DND-41 (cell line): ENCODE measurements around the gene SND1.

ENCODE experiments used
- ATAC-seq: fragments of 200-7000 bp; cut with Tn5 transposase; 3 replicates; pipeline ENCODE4 v1.9.1; 2021; ENCODE audit warnings: low read depth; ENCODE audit not compliant: insufficient read depth
- DNase-seq: peaks from one replicate; pipeline ENCODE4 v3.0.0-alpha.2; 2020
- H2AFZ ChIP-seq: 2 replicates; pipeline ENCODE4 v1.6.0; 2012; ENCODE audit warnings: low read depth, low read length
- H3K27ac ChIP-seq: 2 replicates; pipeline ENCODE4 v1.5.1; 2012; ENCODE audit warnings: low read length, inconsistent platforms
- H3K27me3 ChIP-seq: fragments of 200-600 bp; sonication (generic); 2 replicates; pipeline ENCODE4 v1.6.0; 2012; ENCODE audit warnings: low read length, mild to moderate bottlenecking, inconsistent platforms; ENCODE audit not compliant: insufficient read depth, poor library complexity
- H3K36me3 ChIP-seq: 2 replicates; pipeline ENCODE4 v1.5.1; 2012; ENCODE audit warnings: low read length, inconsistent platforms; ENCODE audit not compliant: insufficient read depth
- H3K4me1 ChIP-seq: 2 replicates; pipeline ENCODE4 v1.5.1; 2012; ENCODE audit warnings: mild to moderate bottlenecking, low read length; ENCODE audit not compliant: insufficient read depth
- H3K4me2 ChIP-seq: 2 replicates; pipeline ENCODE4 v1.6.0; 2012; ENCODE audit warnings: mild to moderate bottlenecking, moderate library complexity, low read length, inconsistent platforms; ENCODE audit not compliant: insufficient read depth
- H3K4me3 ChIP-seq, 2 experiments: fragments of 200-600 bp in 1 of 2; shearing (Covaris generic) in 1 of 2; 2 replicates each; pipeline ENCODE4 v1.5.1; 2012 to 2016; ENCODE audit warnings: inconsistent platforms in 2 of 2, low read length in 2 of 2, mild to moderate bottlenecking in 2 of 2, low read depth in 1 of 2, moderate library complexity in 1 of 2
- H3K79me2 ChIP-seq: 2 replicates; pipeline ENCODE4 v1.6.0; 2012; ENCODE audit warnings: low read length, inconsistent platforms; ENCODE audit not compliant: insufficient read depth
- H3K9ac ChIP-seq: 2 replicates; pipeline ENCODE4 v1.6.0; 2012; ENCODE audit warnings: low read depth, mild to moderate bottlenecking, inconsistent platforms, low read length, moderate library complexity
- H3K9me3 ChIP-seq: 2 replicates; pipeline ENCODE4 v1.5.1; 2012; ENCODE audit warnings: low read length, moderate library complexity, mild to moderate bottlenecking, inconsistent platforms; ENCODE audit not compliant: insufficient read depth, severe bottlenecking
- H4K20me1 ChIP-seq: 2 replicates; pipeline ENCODE4 v1.6.0; 2012; ENCODE audit warnings: low read length; ENCODE audit not compliant: insufficient read depth
- CTCF ChIP-seq: IDR thresholded peaks from 2 replicates; pipeline ENCODE4 v1.5.1; 2012; ENCODE audit warnings: borderline replicate concordance, low read length, moderate library complexity, mild to moderate bottlenecking; ENCODE audit not compliant: poor library complexity, severe bottlenecking; ENCODE audit errors: extremely low read depth
- EZH2 ChIP-seq: IDR thresholded peaks from 3 replicates; pipeline ENCODE4 v1.6.1; 2012; ENCODE audit warnings: borderline replicate concordance, low read depth, mild to moderate bottlenecking, moderate library complexity, low read length, inconsistent platforms; ENCODE audit not compliant: severe bottlenecking

The SND1 gene

GRCh38 chr7:127973832-127974231 is 321.8 kb downstream of the SND1 start:
- no peak for ATAC-seq
- TF ChIP-seq CTCF (no peak), EZH2 (no peak)
- no peak overlapping the region for H3K27ac ChIP-seq

GRCh38 chr7:127974446-127975035 is 322.5 kb downstream of the SND1 start:
- no peak for TF ChIP-seq EZH2
- no peak for TF ChIP-seq CTCF

More at GRCh38 chr7:127973832-127974231, 321.8 kb downstream of the SND1 start:
- H3K4me3 ChIP-seq = no peak overlapping the region
- no peak overlapping the region for H3K9ac ChIP-seq
- H3K79me2 ChIP-seq = no peaks in the 10 kb centered on the region
- H3K36me3 ChIP-seq = peaks cover 30% of the 10 kb centered on the region
- H2AFZ ChIP-seq = no peak overlapping the region
- H4K20me1 ChIP-seq = no peaks in the 10 kb centered on the region
- no peaks in the 10 kb centered on the region for H3K4me1 ChIP-seq
- H3K27me3 ChIP-seq = no peaks in the 10 kb centered on the region
- DNase-seq = no peak
- H3K9me3 ChIP-seq = peaks cover 9% of the 10 kb centered on the region
- no peak overlapping the region for H3K4me2 ChIP-seq

GRCh38 chr7:127976056-127976737 is 324.2 kb downstream of the SND1 start:
- TF ChIP-seq CTCF (no peak), EZH2 (no peak)
- H2AFZ ChIP-seq = no peak overlapping the region
- no peak overlapping the region for H3K9ac ChIP-seq
- H3K4me2 ChIP-seq = no peak overlapping the region
- H3K4me1 ChIP-seq = no peaks in the 10 kb centered on the region
- no peaks in the 10 kb centered on the region for H4K20me1 ChIP-seq
- H3K27ac ChIP-seq = no peak overlapping the region
- H3K36me3 ChIP-seq = peaks cover 35% of the 10 kb centered on the region
- H3K9me3 ChIP-seq = peaks cover 14% of the 10 kb centered on the region
- ATAC-seq = no peak
- no peak for DNase-seq
- no peaks in the 10 kb centered on the region for H3K27me3 ChIP-seq
- no peak overlapping the region for H3K4me3 ChIP-seq
- no peaks in the 10 kb centered on the region for H3K79me2 ChIP-seq

More at GRCh38 chr7:127974446-127975035, 322.5 kb downstream of the SND1 start:
- no peak overlapping the region for H3K9ac ChIP-seq
- H3K4me2 ChIP-seq = no peak overlapping the region
- H2AFZ ChIP-seq = no peak overlapping the region
- H4K20me1 ChIP-seq = no peaks in the 10 kb centered on the region
- H3K79me2 ChIP-seq = no peaks in the 10 kb centered on the region
- H3K36me3 ChIP-seq = peaks cover 35% of the 10 kb centered on the region
- no peak overlapping the region for H3K27ac ChIP-seq
- no peak for DNase-seq
- H3K27me3 ChIP-seq = no peaks in the 10 kb centered on the region
- peaks cover 14% of the 10 kb centered on the region for H3K9me3 ChIP-seq
- no peaks in the 10 kb centered on the region for H3K4me1 ChIP-seq
- ATAC-seq = no peak
- no peak overlapping the region for H3K4me3 ChIP-seq
